ENCODE measurements around the gene GNAS.

- TF ChIP-seq POLR2A (IDR thresholded peaks at IDR 0.05; ENCODE audit: low read length) (no peak), GATA1 (IDR thresholded peaks at IDR 0.05; ENCODE audit: low read depth, low read length) (no peak)
Measured at GRCh38 chr20:58819921-58820320, 32.6 kb upstream of the GNAS start.
